Liver (tissue), 3 donors: ENCODE measurements around the gene GNB1.

Source experiments
- EGR1 ChIP-seq, 2 donors: IDR thresholded peaks; 2 replicates each; pipeline ENCODE4 v1.6.1; 2016 to 2018; ENCODE audit warnings: antibody characterized with exemption in 2 of 2, low read depth in 2 of 2
- FOXA1 ChIP-seq: IDR thresholded peaks from 2 replicates; pipeline ENCODE4 v1.6.1; 2016; ENCODE audit warnings: antibody characterized with exemption
- GABPA ChIP-seq, 2 donors: IDR thresholded peaks in 1 of 2; conservative IDR thresholded peaks in 1 of 2; 2 replicates each; pipeline ENCODE4 v1.6.1; 2016; ENCODE audit warnings: antibody characterized with exemption in 2 of 2, mild to moderate bottlenecking in 1 of 2, moderate library complexity in 1 of 2
- TF ChIP-seq, protein P1 (sequence below): fragments of 150-350 bp; IDR thresholded peaks from 2 replicates; pipeline ENCODE4 v1.5.1; 2017; ENCODE audit warnings: improper control_type of control experiment, low read depth, low read length; ENCODE audit not compliant: missing input control
- TF ChIP-seq, protein P2 (sequence below): IDR thresholded peaks from 2 replicates; pipeline ENCODE4 v1.6.1; 2016; ENCODE audit warnings: antibody characterized with exemption
- donor health status: healthy.
- donor health status: healthy.

DNA sequence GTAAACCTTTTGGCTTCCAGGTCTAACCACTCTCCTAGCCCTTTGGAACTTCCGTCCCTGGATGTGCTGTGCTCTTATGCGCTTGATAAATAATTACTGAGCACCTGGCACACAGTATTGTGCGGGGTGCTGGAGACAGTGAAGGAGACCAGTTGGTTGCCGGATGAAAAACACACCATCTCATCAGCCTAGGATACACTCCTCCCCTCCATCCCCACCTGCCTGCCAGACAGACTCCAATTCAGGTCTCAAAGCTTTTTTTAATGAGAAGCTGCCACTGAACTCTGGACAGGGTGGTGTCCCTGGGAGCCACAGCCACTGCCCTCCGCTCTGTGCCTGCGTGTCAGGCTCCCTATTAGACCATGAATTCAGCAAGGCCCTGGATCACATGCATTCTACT, 9.2 kb downstream of the GNB1 start:
- TF ChIP-seq, protein P1, sequence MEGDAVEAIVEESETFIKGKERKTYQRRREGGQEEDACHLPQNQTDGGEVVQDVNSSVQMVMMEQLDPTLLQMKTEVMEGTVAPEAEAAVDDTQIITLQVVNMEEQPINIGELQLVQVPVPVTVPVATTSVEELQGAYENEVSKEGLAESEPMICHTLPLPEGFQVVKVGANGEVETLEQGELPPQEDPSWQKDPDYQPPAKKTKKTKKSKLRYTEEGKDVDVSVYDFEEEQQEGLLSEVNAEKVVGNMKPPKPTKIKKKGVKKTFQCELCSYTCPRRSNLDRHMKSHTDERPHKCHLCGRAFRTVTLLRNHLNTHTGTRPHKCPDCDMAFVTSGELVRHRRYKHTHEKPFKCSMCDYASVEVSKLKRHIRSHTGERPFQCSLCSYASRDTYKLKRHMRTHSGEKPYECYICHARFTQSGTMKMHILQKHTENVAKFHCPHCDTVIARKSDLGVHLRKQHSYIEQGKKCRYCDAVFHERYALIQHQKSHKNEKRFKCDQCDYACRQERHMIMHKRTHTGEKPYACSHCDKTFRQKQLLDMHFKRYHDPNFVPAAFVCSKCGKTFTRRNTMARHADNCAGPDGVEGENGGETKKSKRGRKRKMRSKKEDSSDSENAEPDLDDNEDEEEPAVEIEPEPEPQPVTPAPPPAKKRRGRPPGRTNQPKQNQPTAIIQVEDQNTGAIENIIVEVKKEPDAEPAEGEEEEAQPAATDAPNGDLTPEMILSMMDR: no peak
- no peak for TF ChIP-seq FOXA1
- TF ChIP-seq GABPA (IDR thresholded peaks at IDR 0.05 in 1 of 2, conservative IDR thresholded peaks at IDR 0.05 in 1 of 2): no peak
- TF ChIP-seq EGR1 (IDR thresholded peaks at IDR 0.05; ENCODE audit: low read depth in 2 of 2): no peak
- TF ChIP-seq, protein P2, sequence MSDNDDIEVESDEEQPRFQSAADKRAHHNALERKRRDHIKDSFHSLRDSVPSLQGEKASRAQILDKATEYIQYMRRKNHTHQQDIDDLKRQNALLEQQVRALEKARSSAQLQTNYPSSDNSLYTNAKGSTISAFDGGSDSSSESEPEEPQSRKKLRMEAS: no peak
